Gastrocnemius medialis (tissue), 4 donors: ENCODE data around the gene CRHR1. TPM values are rescaled to one million over a fixed set of nuclear protein-coding genes. Genes with fewer than 3 reads are reported as not detected.
A peak's percentile ranks its signal among the peaks of the same experiment; 100 is the strongest.

ENCODE experiments used
- ATAC-seq, 2 donors: fragments of 150-250 bp; one replicate each; pipeline ENCODE4 v1.9.1; 2016
- DNase-seq, 2 donors: peaks; one replicate each; pipeline ENCODE4 v3.0.0-alpha.2; 2019
- H3K27ac ChIP-seq, 4 donors: fragments of 200-600 bp; sonication (generic); 1 replicate in 1 of 4; 2 replicates in 3 of 4; pipeline ENCODE4 v1.5.1; 2016 to 2018; ENCODE audit warnings: mild to moderate bottlenecking in 2 of 4, moderate library complexity in 1 of 4
- H3K27me3 ChIP-seq, 3 donors: fragments of 200-600 bp; sonication (generic) in 2 of 3; 1 replicate in 1 of 3; 2 replicates in 2 of 3; pipeline versions ENCODE4 v1.5.1 to v1.6.0; 2016 to 2019; ENCODE audit warnings: mild to moderate bottlenecking in 1 of 3, moderate library complexity in 1 of 3
- H3K36me3 ChIP-seq, 2 donors: fragments of 200-600 bp; sonication (generic) in 1 of 2; one replicate each; pipeline ENCODE4 v1.5.1; 2017 to 2018
- H3K4me1 ChIP-seq, 2 donors: fragments of 200-600 bp; sonication (generic) in 1 of 2; one replicate each; pipeline ENCODE4 v1.5.1; 2016 to 2017; ENCODE audit warnings: mild to moderate bottlenecking in 2 of 2
- H3K4me3 ChIP-seq, 4 donors: fragments of 200-600 bp; sonication (generic) in 3 of 4; 1 replicate in 1 of 4; 2 replicates in 3 of 4; pipeline ENCODE4 v1.5.1; 2016 to 2019; ENCODE audit warnings: mild to moderate bottlenecking in 2 of 4
- H3K9me3 ChIP-seq, 3 donors: fragments of 200-600 bp; sonication (generic) in 2 of 3; 1 replicate in 1 of 3; 2 replicates in 2 of 3; pipeline ENCODE4 v1.5.1; 2016 to 2019
- POLR2A ChIP-seq, 2 donors: fragments of 450-650 bp; IDR thresholded peaks; one replicate each; pipeline ENCODE4 v1.6.1; 2017; ENCODE audit warnings: antibody characterized with exemption in 2 of 2, mild to moderate bottlenecking in 2 of 2, moderate library complexity in 2 of 2
- in situ Hi-C, 4 donors: fragments of 200-750 bp; cut with MboI; loops; one replicate each; pipeline versions ENCODE4 v1.15.0 to v1.8.0; 2017; ENCODE audit warnings: low sequenced_read_pairs in 4 of 4
- intact Hi-C: fragments of 100-400 bp; cut with DNase I; formaldehyde crosslinking; loops from one replicate; pipeline ENCODE4 v1.15.1; 2023; ENCODE audit warnings: low total_unique reads
- total RNA-seq, 4 donors: library from RNA; depleted of rRNA; stranded (reverse); fragments of >200 nt; gene quantifications; one replicate each; pipeline versions ENCODE4 v1.1.0 to v1.2.3, GENCODE V29; 2016
- TF ChIP-seq, protein P1 (sequence below), 5 experiments: fragments of 450-650 bp in 3 of 5; fragments of 200-600 bp in 2 of 5; sonication (generic) in 2 of 5; IDR thresholded peaks in 4 of 5; conservative IDR thresholded peaks in 1 of 5; 1 replicate in 4 of 5; 2 replicates in 1 of 5; pipeline ENCODE4 v1.5.1; 2016 to 2019; ENCODE audit warnings: antibody characterized with exemption in 5 of 5, mild to moderate bottlenecking in 3 of 5, moderate library complexity in 3 of 5

Gene CRHR1
- total RNA-seq, 4 donors from 2014 or later = not detected

DNA sequence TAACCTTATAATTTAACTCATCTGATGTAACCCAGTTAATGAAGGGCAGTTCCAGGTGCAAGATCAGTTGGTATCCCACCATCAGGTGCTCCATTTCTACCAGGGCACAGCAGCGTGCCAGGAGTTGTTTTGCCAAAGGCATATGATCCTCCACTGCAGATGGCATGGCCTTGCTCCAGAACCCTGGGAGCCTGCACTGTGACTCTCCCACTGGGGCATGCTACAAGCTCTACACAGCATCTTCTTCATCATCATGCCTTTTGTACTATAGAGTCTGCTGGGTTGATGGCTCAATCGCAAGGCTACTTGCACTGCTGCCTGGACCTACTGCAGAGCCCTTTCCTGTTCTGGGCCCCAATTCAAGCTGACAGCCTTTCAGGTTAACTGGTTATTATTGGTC lies 98.9 kb downstream of the CRHR1 start:
- Histone ChIP-seq H3K9me3 (no peaks in the 10 kb centered on the region), H3K36me3 (no peaks in the 10 kb centered on the region), H3K4me3 (no peak overlapping the region), H3K27ac (peak overlapping the region in 2 of 4 donors; percentile 45 to 47), H3K4me1 (peaks cover 4 to 5% of the 10 kb centered on the region in 2 donors), H3K27me3 (no peaks in the 10 kb centered on the region)
- in situ Hi-C loops = loop anchor here in 1 of 4 donors (10.0 kb wide), 1 partner anchor 62 kb away; no protein-coding TSS in a partner anchor
- DNase-seq = peak; percentile 39 to 77
- peak; percentile 88 to 90 for ATAC-seq
- intact Hi-C loops = no loop called here
- no peak for TF ChIP-seq POLR2A (IDR thresholded peaks at IDR 0.05)
- TF ChIP-seq, protein P1, sequence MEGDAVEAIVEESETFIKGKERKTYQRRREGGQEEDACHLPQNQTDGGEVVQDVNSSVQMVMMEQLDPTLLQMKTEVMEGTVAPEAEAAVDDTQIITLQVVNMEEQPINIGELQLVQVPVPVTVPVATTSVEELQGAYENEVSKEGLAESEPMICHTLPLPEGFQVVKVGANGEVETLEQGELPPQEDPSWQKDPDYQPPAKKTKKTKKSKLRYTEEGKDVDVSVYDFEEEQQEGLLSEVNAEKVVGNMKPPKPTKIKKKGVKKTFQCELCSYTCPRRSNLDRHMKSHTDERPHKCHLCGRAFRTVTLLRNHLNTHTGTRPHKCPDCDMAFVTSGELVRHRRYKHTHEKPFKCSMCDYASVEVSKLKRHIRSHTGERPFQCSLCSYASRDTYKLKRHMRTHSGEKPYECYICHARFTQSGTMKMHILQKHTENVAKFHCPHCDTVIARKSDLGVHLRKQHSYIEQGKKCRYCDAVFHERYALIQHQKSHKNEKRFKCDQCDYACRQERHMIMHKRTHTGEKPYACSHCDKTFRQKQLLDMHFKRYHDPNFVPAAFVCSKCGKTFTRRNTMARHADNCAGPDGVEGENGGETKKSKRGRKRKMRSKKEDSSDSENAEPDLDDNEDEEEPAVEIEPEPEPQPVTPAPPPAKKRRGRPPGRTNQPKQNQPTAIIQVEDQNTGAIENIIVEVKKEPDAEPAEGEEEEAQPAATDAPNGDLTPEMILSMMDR (IDR thresholded peaks at IDR 0.05 in 4 of 5, conservative IDR thresholded peaks at IDR 0.05 in 1 of 5) = no peak

Other genes with a start within 250 kb of the CRHR1 start
- gene SPPL2C, start 60.6 kb downstream of the CRHR1 start, total RNA-seq = not detected
- gene MAPT, start 110.2 kb downstream of the CRHR1 start, total RNA-seq = 100 to 1,000 TPM in 1 of 4 donors, 10 to 100 TPM in 3; 70.3 to 120 (median 82.8) TPM
- gene STH, start 214.9 kb downstream of the CRHR1 start, total RNA-seq = not detected